ENCODE measurements around the gene VAV3. TPM values are rescaled to one million over a fixed set of nuclear protein-coding genes. Genes with fewer than 3 reads are reported as not detected.

VAV3 gene
- total RNA-seq, 1 donor from 2014 or later, result 0.12 TPM

GRCh38 chr1:107843989-107844388 is 121.0 kb downstream of the VAV3 start:
- no peak for TF ChIP-seq CTCF (IDR thresholded peaks at IDR 0.05)
- Mint-ChIP-seq H3K9me3 (ENCODE audit: low read depth) (peaks cover 19% of the 10 kb centered on the region), H3K27me3 (ENCODE audit: low read depth) (peaks cover 49% of the 10 kb centered on the region), H3K4me1 (ENCODE audit: low read depth) (peaks cover 6% of the 10 kb centered on the region), H3K27ac (ENCODE audit: unreplicated experiment) (no peak overlapping the region), H3K36me3 (ENCODE audit: low read depth) (peaks cover 4% of the 10 kb centered on the region), H3K4me3 (ENCODE audit: unreplicated experiment) (no peak overlapping the region)
- no peak for DNase-seq (ENCODE audit: low spot score)

GRCh38 chr1:107842241-107842640 is 122.7 kb downstream of the VAV3 start:
- H3K4me1 Mint-ChIP-seq (ENCODE audit: low read depth), result peaks cover 6% of the 10 kb centered on the region
- H3K27ac Mint-ChIP-seq (ENCODE audit: unreplicated experiment), result no peak overlapping the region
- TF ChIP-seq CTCF (IDR thresholded peaks at IDR 0.05), result no peak
- no peak for DNase-seq (ENCODE audit: low spot score)
- peaks cover 20% of the 10 kb centered on the region for H3K9me3 Mint-ChIP-seq (ENCODE audit: low read depth)
- no peak overlapping the region for H3K4me3 Mint-ChIP-seq (ENCODE audit: unreplicated experiment)
- peaks cover 56% of the 10 kb centered on the region for H3K27me3 Mint-ChIP-seq (ENCODE audit: low read depth)
- H3K36me3 Mint-ChIP-seq (ENCODE audit: low read depth), result peaks cover 4% of the 10 kb centered on the region

- no peak for TF ChIP-seq CTCF (IDR thresholded peaks at IDR 0.05)
- peaks cover 16% of the 10 kb centered on the region for H3K9me3 Mint-ChIP-seq (ENCODE audit: low read depth)
- peaks cover 55% of the 10 kb centered on the region for H3K27me3 Mint-ChIP-seq (ENCODE audit: low read depth)
- no peak overlapping the region for H3K27ac Mint-ChIP-seq (ENCODE audit: unreplicated experiment)
- DNase-seq (ENCODE audit: low spot score), result no peak
- H3K4me1 Mint-ChIP-seq (ENCODE audit: low read depth), result peaks cover 6% of the 10 kb centered on the region
- H3K36me3 Mint-ChIP-seq (ENCODE audit: low read depth), result peaks cover 4% of the 10 kb centered on the region
- H3K4me3 Mint-ChIP-seq (ENCODE audit: unreplicated experiment), result no peak overlapping the region
Measured at GRCh38 chr1:107840725-107841124, 124.3 kb downstream of the VAV3 start.

GRCh38 chr1:107838056-107838455 is 126.9 kb downstream of the VAV3 start:
- TF ChIP-seq CTCF (IDR thresholded peaks at IDR 0.05), result no peak
- no peak for DNase-seq (ENCODE audit: low spot score)
- H3K36me3 Mint-ChIP-seq (ENCODE audit: low read depth), result peaks cover 2% of the 10 kb centered on the region
- peaks cover 39% of the 10 kb centered on the region for H3K27me3 Mint-ChIP-seq (ENCODE audit: low read depth)
- H3K27ac Mint-ChIP-seq (ENCODE audit: unreplicated experiment), result no peak overlapping the region
- peaks cover 11% of the 10 kb centered on the region for H3K9me3 Mint-ChIP-seq (ENCODE audit: low read depth)
- peaks cover 6% of the 10 kb centered on the region for H3K4me1 Mint-ChIP-seq (ENCODE audit: low read depth)
- no peak overlapping the region for H3K4me3 Mint-ChIP-seq (ENCODE audit: unreplicated experiment)

GRCh38 chr1:107835151-107835670 is 129.8 kb downstream of the VAV3 start:
- H3K4me1 Mint-ChIP-seq (ENCODE audit: low read depth), result no peaks in the 10 kb centered on the region
- no peak for TF ChIP-seq CTCF (IDR thresholded peaks at IDR 0.05)
- H3K4me3 Mint-ChIP-seq (ENCODE audit: unreplicated experiment), result no peak overlapping the region
- H3K27ac Mint-ChIP-seq (ENCODE audit: unreplicated experiment), result no peak overlapping the region
- peaks cover 11% of the 10 kb centered on the region for H3K9me3 Mint-ChIP-seq (ENCODE audit: low read depth)
- H3K27me3 Mint-ChIP-seq (ENCODE audit: low read depth), result peaks cover 35% of the 10 kb centered on the region
- no peak for DNase-seq (ENCODE audit: low spot score)
- H3K36me3 Mint-ChIP-seq (ENCODE audit: low read depth), result peaks cover 2% of the 10 kb centered on the region
